ENCODE results near the gene TRIM39. TPM values are rescaled to one million over a fixed set of nuclear protein-coding genes. Genes with fewer than 3 reads are reported as not detected.

TRIM39 gene
- polyA plus RNA-seq, 4 donors: 8.9 to 12.0 (median 9.4) TPM

DNA sequence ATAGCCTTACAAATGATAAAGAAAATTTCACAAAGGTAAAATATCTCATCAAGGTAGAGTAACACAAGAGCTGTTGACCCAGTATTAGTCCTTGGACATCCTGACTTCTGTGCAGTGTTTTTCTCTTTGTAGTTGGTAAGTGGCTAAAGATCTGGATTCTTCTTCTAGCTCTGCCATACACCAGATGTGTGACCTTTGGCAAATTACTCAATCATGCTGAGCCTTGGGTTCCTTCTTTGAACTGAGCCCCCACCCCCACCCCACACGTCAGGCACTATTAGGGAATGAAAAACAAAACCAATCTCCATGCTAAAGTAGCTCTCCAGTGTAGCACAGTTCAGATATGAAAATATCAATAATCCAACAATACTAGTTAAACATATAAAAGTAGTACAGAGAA, 15.1 kb upstream of the TRIM39 start:
- Histone ChIP-seq H3K36me3 (ENCODE audit: control insufficient read depth in 3 of 3, insufficient read depth in 2 of 3, low read depth in 1 of 3, low read length in 3 of 3) (peaks cover 5 to 14% (median 9%) of the 10 kb centered on the region in 3 donors), H3K4me3 (ENCODE audit: low read depth in 1 of 3, low read length in 3 of 3) (no peak overlapping the region), H3K9me3 (ENCODE audit: control insufficient read depth in 2 of 2, insufficient read depth in 1 of 2, low read depth in 1 of 2, low read length in 1 of 2) (no peaks in the 10 kb centered on the region), H3K27ac (ENCODE audit: low read depth in 1 of 3, low read length in 2 of 3) (peak overlapping the region in 1 of 3 donors; percentile 32), H3K27me3 (ENCODE audit: control insufficient read depth in 3 of 3, insufficient read depth in 3 of 3, low read length in 3 of 3) (no peaks in the 10 kb centered on the region), H3K4me1 (ENCODE audit: control insufficient read depth in 3 of 3, insufficient read depth in 2 of 3, low read depth in 1 of 3, low read length in 2 of 3) (peaks cover 0 to 21% (median 2%) of the 10 kb centered on the region in 3 donors)
- DNase-seq (peak; percentile 49 to 59), FAIRE-seq (no peak)
- WGBS, 3 donors: 26 to 59% (median 41%) methylated on average over 1 of the region's 1 CpG

DNA sequence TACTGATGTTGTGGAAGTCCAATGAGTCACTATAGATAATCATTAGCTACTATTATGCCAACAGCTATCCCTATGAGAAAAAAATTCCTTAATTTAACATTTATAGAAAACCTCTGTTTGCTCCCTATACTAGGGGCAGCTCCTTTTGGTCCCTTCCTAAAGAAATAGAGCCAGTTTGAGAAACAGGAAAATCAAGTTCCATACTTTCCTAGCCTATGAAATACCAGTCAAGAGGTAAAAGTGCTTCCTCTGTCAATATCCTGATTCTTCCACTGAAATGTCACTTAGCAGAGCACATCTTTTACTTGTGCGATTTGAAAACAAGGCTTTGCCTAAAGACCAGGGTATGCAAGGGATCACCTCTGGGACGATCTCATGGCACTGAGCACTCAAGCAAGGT, 14.5 kb upstream of the TRIM39 start:
- FAIRE-seq (no peak), DNase-seq (no peak)
- H3K4me1 ChIP-seq (ENCODE audit: control insufficient read depth in 3 of 3, insufficient read depth in 2 of 3, low read depth in 1 of 3, low read length in 2 of 3): peaks cover 0 to 21% (median 2%) of the 10 kb centered on the region in 3 donors
- WGBS, 3 donors: 92 to 97% (median 97%) methylated on average over 2 of the region's 2 CpGs
- no peaks in the 10 kb centered on the region for H3K9me3 ChIP-seq (ENCODE audit: control insufficient read depth in 2 of 2, insufficient read depth in 1 of 2, low read depth in 1 of 2, low read length in 1 of 2)
- no peaks in the 10 kb centered on the region for H3K27me3 ChIP-seq (ENCODE audit: control insufficient read depth in 3 of 3, insufficient read depth in 3 of 3, low read length in 3 of 3)
- H3K4me3 ChIP-seq (ENCODE audit: low read depth in 1 of 3, low read length in 3 of 3): no peak overlapping the region
- H3K27ac ChIP-seq (ENCODE audit: low read depth in 1 of 3, low read length in 2 of 3): peak overlapping the region in 1 of 3 donors; percentile 32
- H3K36me3 ChIP-seq (ENCODE audit: control insufficient read depth in 3 of 3, insufficient read depth in 2 of 3, low read depth in 1 of 3, low read length in 3 of 3): peaks cover 5 to 14% (median 9%) of the 10 kb centered on the region in 3 donors

DNA sequence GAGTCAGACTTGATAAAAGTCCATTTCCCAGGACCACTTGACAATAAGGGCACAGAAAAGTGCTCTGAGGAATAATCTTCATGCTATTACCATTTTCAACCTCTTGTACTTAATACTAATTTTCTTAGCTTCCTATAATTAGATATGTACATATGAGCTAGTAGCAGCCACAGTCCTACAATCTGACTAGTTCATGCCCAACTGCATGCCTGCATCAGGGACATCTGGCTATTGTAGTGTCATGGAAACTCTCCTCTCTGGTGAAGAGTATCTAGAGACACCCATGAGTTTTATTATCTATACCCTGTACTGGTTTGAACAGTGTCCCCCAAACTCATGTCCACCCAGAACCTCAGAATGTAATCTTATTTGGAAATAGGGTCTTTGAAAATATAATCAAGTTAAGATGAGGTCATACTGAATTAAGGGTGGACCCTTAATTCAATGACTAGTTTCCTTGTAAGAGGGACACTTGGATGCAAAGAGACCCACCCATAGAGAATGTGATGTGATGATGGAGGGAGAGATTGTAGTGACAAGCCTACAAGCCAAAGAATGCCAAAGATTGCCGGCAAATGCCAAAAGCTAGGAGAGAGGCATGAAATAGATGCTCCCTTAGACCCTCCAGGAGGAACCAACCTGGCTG, 13.9 kb upstream of the TRIM39 start:
- Histone ChIP-seq H3K27me3 (ENCODE audit: control insufficient read depth in 3 of 3, insufficient read depth in 3 of 3, low read length in 3 of 3) (no peaks in the 10 kb centered on the region), H3K9me3 (ENCODE audit: control insufficient read depth in 2 of 2, insufficient read depth in 1 of 2, low read depth in 1 of 2, low read length in 1 of 2) (no peaks in the 10 kb centered on the region), H3K36me3 (ENCODE audit: control insufficient read depth in 3 of 3, insufficient read depth in 2 of 3, low read depth in 1 of 3, low read length in 3 of 3) (peaks cover 5 to 14% (median 9%) of the 10 kb centered on the region in 3 donors), H3K4me1 (ENCODE audit: control insufficient read depth in 3 of 3, insufficient read depth in 2 of 3, low read depth in 1 of 3, low read length in 2 of 3) (peaks cover 0 to 21% (median 2%) of the 10 kb centered on the region in 3 donors), H3K27ac (ENCODE audit: low read depth in 1 of 3, low read length in 2 of 3) (no peak overlapping the region), H3K4me3 (ENCODE audit: low read depth in 1 of 3, low read length in 3 of 3) (no peak overlapping the region)
- FAIRE-seq (no peak), DNase-seq (no peak)
- WGBS, 3 donors: 96 to 100% (median 100%) methylated on average over 1 of the region's 1 CpG

DNA sequence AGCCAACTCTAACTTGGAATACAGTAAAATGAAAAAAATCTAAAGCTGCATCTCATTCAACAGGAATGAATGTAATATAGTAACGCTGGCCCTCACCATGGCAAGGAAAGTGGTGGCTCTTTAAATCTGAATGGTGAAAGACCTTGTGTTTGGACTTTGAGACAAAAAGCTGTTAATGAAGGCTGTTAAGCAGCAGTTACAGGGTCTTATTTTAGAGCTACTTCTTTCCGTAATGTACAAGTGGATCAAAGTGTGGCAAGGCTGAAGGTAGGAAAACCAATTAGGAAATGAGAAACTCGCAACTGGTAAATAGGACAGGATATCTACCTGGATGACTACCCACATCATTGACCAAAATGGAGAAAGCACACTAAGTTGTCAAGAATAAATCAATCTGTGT, 11.6 kb upstream of the TRIM39 start:
- Histone ChIP-seq H3K4me1 (ENCODE audit: control insufficient read depth in 3 of 3, insufficient read depth in 2 of 3, low read depth in 1 of 3, low read length in 2 of 3) (peaks cover 0 to 21% (median 2%) of the 10 kb centered on the region in 3 donors), H3K4me3 (ENCODE audit: low read depth in 1 of 3, low read length in 3 of 3) (no peak overlapping the region), H3K27me3 (ENCODE audit: control insufficient read depth in 3 of 3, insufficient read depth in 3 of 3, low read length in 3 of 3) (no peaks in the 10 kb centered on the region), H3K27ac (ENCODE audit: low read depth in 1 of 3, low read length in 2 of 3) (no peak overlapping the region), H3K9me3 (ENCODE audit: control insufficient read depth in 2 of 2, insufficient read depth in 1 of 2, low read depth in 1 of 2, low read length in 1 of 2) (no peaks in the 10 kb centered on the region), H3K36me3 (ENCODE audit: control insufficient read depth in 3 of 3, insufficient read depth in 2 of 3, low read depth in 1 of 3, low read length in 3 of 3) (peaks cover 5 to 14% (median 9%) of the 10 kb centered on the region in 3 donors)
- DNase-seq: peak in 1 of 2 donors; percentile 53
- 69 to 88% (median 79%) methylated on average over 3 of the region's 3 CpGs for WGBS, 3 donors
- FAIRE-seq: no peak

DNA sequence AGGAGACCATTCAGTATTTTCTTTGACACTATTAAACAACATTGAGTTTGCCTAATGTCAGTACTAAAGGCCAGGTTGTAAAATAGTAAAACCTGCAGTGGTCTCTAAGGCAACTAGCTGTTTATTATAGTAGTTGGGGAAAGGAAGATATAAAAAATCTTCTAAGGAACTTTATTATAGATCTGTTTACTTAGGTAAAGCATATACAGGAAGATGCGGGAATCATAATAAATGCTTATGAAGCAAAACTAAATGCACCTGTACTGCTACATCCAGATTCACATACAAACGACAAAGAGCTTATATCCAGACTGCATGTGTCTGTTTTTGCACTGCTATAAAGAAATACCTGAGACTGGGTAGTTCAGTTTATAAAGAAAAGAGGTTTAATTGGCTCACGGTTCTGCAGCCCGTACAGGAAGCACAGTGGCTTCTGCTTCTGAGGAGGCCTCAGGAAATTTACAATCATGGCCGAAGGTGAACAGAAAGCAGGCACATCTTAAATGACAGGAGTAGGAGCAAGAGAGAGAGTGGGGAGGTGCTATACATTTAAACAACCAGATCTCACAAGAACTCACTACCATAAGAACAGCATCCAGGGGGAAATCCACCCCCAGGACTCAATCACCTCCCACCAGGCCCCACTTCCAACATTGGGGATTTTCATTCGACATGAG, 8.7 kb upstream of the TRIM39 start:
- Histone ChIP-seq H3K27ac (ENCODE audit: low read depth in 1 of 3, low read length in 2 of 3) (no peak overlapping the region), H3K9me3 (ENCODE audit: control insufficient read depth in 2 of 2, insufficient read depth in 1 of 2, low read depth in 1 of 2, low read length in 1 of 2) (no peaks in the 10 kb centered on the region), H3K4me3 (ENCODE audit: low read depth in 1 of 3, low read length in 3 of 3) (no peak overlapping the region), H3K4me1 (ENCODE audit: control insufficient read depth in 3 of 3, insufficient read depth in 2 of 3, low read depth in 1 of 3, low read length in 2 of 3) (peaks cover 0 to 18% (median 11%) of the 10 kb centered on the region in 3 donors), H3K36me3 (ENCODE audit: control insufficient read depth in 3 of 3, insufficient read depth in 2 of 3, low read depth in 1 of 3, low read length in 3 of 3) (peaks cover 4 to 11% (median 11%) of the 10 kb centered on the region in 3 donors), H3K27me3 (ENCODE audit: control insufficient read depth in 3 of 3, insufficient read depth in 3 of 3, low read length in 3 of 3) (no peaks in the 10 kb centered on the region)
- WGBS, 3 donors: 44 to 67% (median 47%) methylated on average over 6 of the region's 6 CpGs
- no peak for FAIRE-seq
- DNase-seq: peak in 1 of 2 donors; percentile 25

GRCh38 chr6:30319146-30319835, 7.4 kb upstream of the TRIM39 start:
- Histone ChIP-seq H3K4me1 (ENCODE audit: control insufficient read depth in 3 of 3, insufficient read depth in 2 of 3, low read depth in 1 of 3, low read length in 2 of 3) (peaks cover 0 to 18% (median 13%) of the 10 kb centered on the region in 3 donors), H3K27ac (ENCODE audit: low read depth in 1 of 3, low read length in 2 of 3) (no peak overlapping the region), H3K36me3 (ENCODE audit: control insufficient read depth in 3 of 3, insufficient read depth in 2 of 3, low read depth in 1 of 3, low read length in 3 of 3) (peaks cover 0 to 9% (median 4%) of the 10 kb centered on the region in 3 donors), H3K27me3 (ENCODE audit: control insufficient read depth in 3 of 3, insufficient read depth in 3 of 3, low read length in 3 of 3) (no peaks in the 10 kb centered on the region), H3K4me3 (ENCODE audit: low read depth in 1 of 3, low read length in 3 of 3) (no peak overlapping the region), H3K9me3 (ENCODE audit: control insufficient read depth in 2 of 2, insufficient read depth in 1 of 2, low read depth in 1 of 2, low read length in 1 of 2) (no peaks in the 10 kb centered on the region)
- WGBS, 3 donors: 86 to 92% (median 92%) methylated on average over 1 of the region's 1 CpG
- FAIRE-seq (no peak), DNase-seq (no peak)

GRCh38 chr6:30321692-30322388, 4.9 kb upstream of the TRIM39 start:
- no peaks in the 10 kb centered on the region for H3K9me3 ChIP-seq (ENCODE audit: control insufficient read depth in 2 of 2, insufficient read depth in 1 of 2, low read depth in 1 of 2, low read length in 1 of 2)
- 90 to 94% (median 91%) methylated on average over 6 of the region's 6 CpGs for WGBS, 3 donors
- DNase-seq (peak; percentile 31 to 32), FAIRE-seq (no peak)
- H3K4me3 ChIP-seq (ENCODE audit: low read depth in 1 of 3, low read length in 3 of 3): no peak overlapping the region
- H3K27ac ChIP-seq (ENCODE audit: low read depth in 1 of 3, low read length in 2 of 3): peak overlapping the region in 1 of 3 donors; percentile 13
- H3K4me1 ChIP-seq (ENCODE audit: control insufficient read depth in 3 of 3, insufficient read depth in 2 of 3, low read depth in 1 of 3, low read length in 2 of 3): peaks cover 4 to 15% (median 13%) of the 10 kb centered on the region in 3 donors
- no peaks in the 10 kb centered on the region for H3K27me3 ChIP-seq (ENCODE audit: control insufficient read depth in 3 of 3, insufficient read depth in 3 of 3, low read length in 3 of 3)
- H3K36me3 ChIP-seq (ENCODE audit: control insufficient read depth in 3 of 3, insufficient read depth in 2 of 3, low read depth in 1 of 3, low read length in 3 of 3): peaks cover 0 to 6% (median 0%) of the 10 kb centered on the region in 3 donors
